Kidney (tissue), 14 donors: Measurements from ENCODE around the gene PALD1. TPM values are rescaled to one million over a fixed set of nuclear protein-coding genes. Genes with fewer than 3 reads are reported as not detected.

ENCODE experiments used
- DNase-seq, 5 donors: peaks; one replicate each; pipeline ENCODE4 v3.0.0-alpha.2; 2013 to 2020
- FAIRE-seq: peaks from 2 replicates; lab custom pipeline; 2012; peaks lifted over from hg19 to GRCh38; lab: Jason Lieb, UNC
- H3K27ac ChIP-seq, 2 donors: one replicate each; pipeline ENCODE4 v1.7.0; 2013; ENCODE audit warnings: low read depth in 2 of 2, low read length in 2 of 2, inconsistent platforms in 1 of 2
- H3K27me3 ChIP-seq: one replicate; pipeline ENCODE4 v1.7.1; 2013; ENCODE audit warnings: low read length, inconsistent platforms; ENCODE audit not compliant: control insufficient read depth, insufficient read depth
- H3K36me3 ChIP-seq, 3 donors: one replicate each; pipeline versions ENCODE4 v1.7.0 to v1.7.1; 2013; ENCODE audit warnings: low read length in 3 of 3, control low read depth in 1 of 3, inconsistent platforms in 1 of 3; ENCODE audit not compliant: insufficient read depth in 3 of 3, control insufficient read depth in 2 of 3
- H3K4me1 ChIP-seq, 3 donors: one replicate each; pipeline versions ENCODE4 v1.7.0 to v1.7.1; 2013; ENCODE audit warnings: low read length in 3 of 3, inconsistent platforms in 1 of 3, low read depth in 1 of 3; ENCODE audit not compliant: control insufficient read depth in 2 of 3, insufficient read depth in 2 of 3
- H3K4me3 ChIP-seq, 3 donors: one replicate each; pipeline versions ENCODE4 v1.7.0 to v1.8.1; 2013; ENCODE audit warnings: low read length in 3 of 3, control low read depth in 1 of 3, inconsistent platforms in 1 of 3
- H3K9ac ChIP-seq, 3 donors: one replicate each; pipeline versions ENCODE4 v1.7.0 to v1.7.1; 2013; ENCODE audit warnings: low read length in 3 of 3, control low read depth in 1 of 3, inconsistent platforms in 1 of 3
- H3K9me3 ChIP-seq, 3 donors: one replicate each; pipeline versions ENCODE4 v1.7.0 to v1.7.1; 2013; ENCODE audit warnings: low read length in 3 of 3, control low read depth in 1 of 3, inconsistent platforms in 1 of 3; ENCODE audit not compliant: control insufficient read depth in 2 of 3, insufficient read depth in 1 of 3
- intact Hi-C: fragments of 100-400 bp; cut with DNase I; formaldehyde crosslinking; loops from one replicate; pipeline ENCODE4 v1.11.1; 2022
- polyA plus RNA-seq: library from polyadenylated mRNA; stranded (reverse); fragments of 350-450 nt; fragmentation: Illumina TruSeq; extraction: RNeasy Lipid Tissue Mini Kit (QIAGEN cat#74804); gene quantifications from one replicate; pipeline ENCODE4 v1.2.3, GENCODE V29; 2014; ENCODE audit warnings: low read depth, low replicate concordance; ENCODE audit not compliant: insufficient read depth
- total RNA-seq: library from RNA; stranded (reverse); fragmentation: NEBNext Ultra II Directional; extraction: Animal tissue kit (Norgen Biotek cat#: 25700); gene quantifications from one replicate; pipeline ENCODE4 v1.2.1, GENCODE V29; 2021
- TF ChIP-seq, protein P1 (sequence below): IDR thresholded peaks from 3 replicates; pipeline ENCODE4 v1.5.1; 2012; ENCODE audit warnings: mild to moderate bottlenecking, moderate library complexity, borderline replicate concordance; ENCODE audit not compliant: insufficient read depth; ENCODE audit errors: extremely low read depth
- donor health status: control.
- donor health status: control.
- donor health status: control.
- donor health status: control.
- donor health status: control.
- donor health status: DM: yes; HTN: yes; CAD: no.
- donor health status: Normal renal cell carcinoma (clear cell type).

The PALD1 gene
- total and polyA plus RNA-seq, 2 donors from 2014 or later = 3.0 to 14.4 TPM

DNA sequence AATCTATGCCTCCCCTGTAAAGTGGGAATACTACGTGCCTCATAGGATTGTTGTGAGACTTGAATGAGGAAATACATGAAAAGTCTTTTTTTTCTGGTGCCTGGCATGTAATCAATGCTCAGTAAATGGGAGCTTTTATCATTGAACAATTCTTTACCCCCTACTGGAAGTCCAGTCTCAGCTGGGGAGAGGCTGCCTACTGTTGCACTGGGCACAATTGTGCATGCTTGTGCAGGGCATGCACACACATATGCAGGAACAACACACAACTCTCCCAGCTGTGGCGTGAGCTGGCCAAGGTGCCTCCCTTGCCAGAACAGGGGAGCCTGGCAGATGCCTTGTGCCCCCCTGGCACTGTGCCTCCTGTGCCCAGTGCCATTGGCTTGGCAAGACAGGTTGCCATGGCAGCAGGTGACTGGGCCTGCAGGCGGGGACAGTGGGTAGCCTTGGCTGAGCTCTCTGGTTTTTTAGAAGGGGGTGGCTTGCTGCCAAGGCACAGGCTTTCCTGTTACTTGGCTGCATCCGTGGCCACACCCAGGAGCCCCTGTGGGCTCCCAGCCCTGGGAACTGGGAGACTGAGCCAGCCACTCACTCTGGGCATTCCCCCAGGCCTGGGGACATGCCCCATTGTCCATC is 16.1 kb upstream of the PALD1 start:
- Histone ChIP-seq H3K9me3 (no peaks in the 10 kb centered on the region), H3K9ac (no peak overlapping the region), H3K27ac (no peak overlapping the region), H3K4me1 (peaks cover 0 to 9% (median 0%) of the 10 kb centered on the region in 3 donors), H3K4me3 (no peak overlapping the region), H3K27me3 (peaks cover 2% of the 10 kb centered on the region), H3K36me3 (no peaks in the 10 kb centered on the region)
- intact Hi-C loops = loop anchor here (10.0 kb wide), 1 partner anchor 422 kb away; the partner anchor contains the start of gene PCBD1
- DNase-seq (peak in 1 of 5 donors; percentile 90), FAIRE-seq (no peak)
- TF ChIP-seq, protein P1, sequence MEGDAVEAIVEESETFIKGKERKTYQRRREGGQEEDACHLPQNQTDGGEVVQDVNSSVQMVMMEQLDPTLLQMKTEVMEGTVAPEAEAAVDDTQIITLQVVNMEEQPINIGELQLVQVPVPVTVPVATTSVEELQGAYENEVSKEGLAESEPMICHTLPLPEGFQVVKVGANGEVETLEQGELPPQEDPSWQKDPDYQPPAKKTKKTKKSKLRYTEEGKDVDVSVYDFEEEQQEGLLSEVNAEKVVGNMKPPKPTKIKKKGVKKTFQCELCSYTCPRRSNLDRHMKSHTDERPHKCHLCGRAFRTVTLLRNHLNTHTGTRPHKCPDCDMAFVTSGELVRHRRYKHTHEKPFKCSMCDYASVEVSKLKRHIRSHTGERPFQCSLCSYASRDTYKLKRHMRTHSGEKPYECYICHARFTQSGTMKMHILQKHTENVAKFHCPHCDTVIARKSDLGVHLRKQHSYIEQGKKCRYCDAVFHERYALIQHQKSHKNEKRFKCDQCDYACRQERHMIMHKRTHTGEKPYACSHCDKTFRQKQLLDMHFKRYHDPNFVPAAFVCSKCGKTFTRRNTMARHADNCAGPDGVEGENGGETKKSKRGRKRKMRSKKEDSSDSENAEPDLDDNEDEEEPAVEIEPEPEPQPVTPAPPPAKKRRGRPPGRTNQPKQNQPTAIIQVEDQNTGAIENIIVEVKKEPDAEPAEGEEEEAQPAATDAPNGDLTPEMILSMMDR = no peak

DNA sequence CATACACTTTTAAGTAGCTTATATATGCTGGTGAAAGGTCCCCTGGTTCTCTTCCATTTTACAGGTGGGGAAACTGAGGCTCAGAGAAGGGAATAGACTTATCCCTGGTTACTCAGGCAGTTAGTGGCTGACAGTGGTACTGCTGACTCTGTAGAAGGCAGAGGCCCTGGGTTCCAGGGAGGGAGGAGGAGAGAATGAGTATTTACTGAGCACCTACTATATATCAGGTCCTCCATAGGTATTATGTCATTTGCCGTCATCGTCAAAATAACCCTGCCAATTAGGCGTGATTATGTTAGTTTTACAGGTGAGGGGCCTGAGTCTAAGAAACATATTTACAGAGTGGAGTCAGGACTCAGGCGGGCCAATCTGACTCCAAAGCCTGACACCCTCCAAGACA is 13.3 kb upstream of the PALD1 start:
- intact Hi-C loops = loop anchor here (10.0 kb wide), 1 partner anchor 420 kb away; the partner anchor contains the start of gene PCBD1
- Histone ChIP-seq H3K4me3 (no peak overlapping the region), H3K9ac (no peak overlapping the region), H3K9me3 (no peaks in the 10 kb centered on the region), H3K4me1 (peaks cover 0 to 3% (median 0%) of the 10 kb centered on the region in 3 donors), H3K36me3 (no peaks in the 10 kb centered on the region), H3K27ac (no peak overlapping the region), H3K27me3 (no peaks in the 10 kb centered on the region)
- DNase-seq (no peak), FAIRE-seq (no peak)
- TF ChIP-seq, protein P1 = no peak

DNA sequence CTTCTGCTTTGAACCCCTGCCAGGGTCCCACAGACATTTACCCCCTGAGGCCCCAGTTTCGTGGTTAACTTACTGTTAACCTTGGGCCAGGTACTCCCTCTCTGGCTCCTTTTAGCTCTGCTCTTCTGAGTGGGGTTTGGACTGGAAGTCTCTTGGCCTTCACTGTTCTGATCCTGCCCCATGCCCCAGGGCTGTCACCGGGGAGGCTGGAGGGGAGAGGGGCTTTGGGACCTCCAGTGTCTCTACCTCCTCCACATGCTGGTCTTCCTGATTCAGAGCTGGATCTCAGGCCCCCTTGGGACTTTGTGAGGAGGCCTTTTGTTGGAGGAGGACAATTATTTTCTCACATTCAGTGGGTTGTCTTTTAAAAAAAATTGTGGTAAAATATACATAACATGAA is 12.7 kb upstream of the PALD1 start:
- peaks cover 0 to 3% (median 0%) of the 10 kb centered on the region in 3 donors for H3K4me1 ChIP-seq
- no peaks in the 10 kb centered on the region for H3K9me3 ChIP-seq
- TF ChIP-seq, protein P1 = no peak
- no peaks in the 10 kb centered on the region for H3K36me3 ChIP-seq
- no peak overlapping the region for H3K27ac ChIP-seq
- H3K27me3 ChIP-seq = no peaks in the 10 kb centered on the region
- FAIRE-seq = no peak
- H3K4me3 ChIP-seq = no peak overlapping the region
- H3K9ac ChIP-seq = no peak overlapping the region
- DNase-seq = no peak
- intact Hi-C loops = loop anchor here (10.0 kb wide), 1 partner anchor 419 kb away; the partner anchor contains the start of gene PCBD1
